GM21723 (cell line): ENCODE results near the gene SPON2.
A peak's percentile ranks its signal among the peaks of the same experiment; 100 is the strongest.

Experiments
- ATAC-seq: cut with Tn5 transposase; IDR thresholded peaks from one replicate; pipeline ENCODE4 v1.9.1; 2021; ENCODE audit warnings: mild to moderate bottlenecking, moderate library complexity; ENCODE audit not compliant: unreplicated experiment

SPON2 gene

DNA sequence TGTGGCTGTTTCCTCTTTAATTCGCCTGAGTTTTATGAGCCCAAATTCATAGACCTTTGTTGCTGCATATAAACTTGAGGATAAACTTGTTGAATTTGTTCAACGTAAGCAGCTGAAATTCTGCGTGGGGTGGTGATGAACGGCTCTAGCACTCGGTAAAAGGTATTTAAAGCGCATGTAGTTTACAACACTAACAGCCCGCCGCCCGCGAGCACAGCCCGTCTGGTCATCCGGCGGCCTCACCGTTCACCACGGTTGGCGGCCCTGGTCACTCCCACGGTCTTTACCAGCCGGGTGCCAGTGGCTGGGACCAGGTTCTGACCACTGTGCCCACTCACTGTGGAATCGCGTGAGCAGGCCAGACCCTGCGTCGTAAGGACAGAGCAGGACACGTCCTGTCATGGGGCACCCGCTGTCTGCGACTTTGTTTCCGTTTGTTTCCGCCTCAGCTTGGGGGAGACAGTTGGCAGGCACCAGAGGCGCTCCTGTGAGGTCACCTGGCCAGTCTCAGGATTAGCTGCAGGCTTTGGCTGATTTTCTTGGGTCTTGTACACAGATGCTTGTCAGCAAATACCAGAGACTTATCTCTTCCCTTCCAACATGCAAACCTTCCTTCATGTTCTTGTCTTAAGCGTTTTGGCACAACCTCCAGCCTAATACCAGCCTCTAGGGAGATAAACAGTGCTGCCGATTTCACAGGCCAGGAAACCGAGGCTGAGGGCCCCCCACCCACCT lies 36.8 kb upstream of the SPON2 start:
- no peak for ATAC-seq

DNA sequence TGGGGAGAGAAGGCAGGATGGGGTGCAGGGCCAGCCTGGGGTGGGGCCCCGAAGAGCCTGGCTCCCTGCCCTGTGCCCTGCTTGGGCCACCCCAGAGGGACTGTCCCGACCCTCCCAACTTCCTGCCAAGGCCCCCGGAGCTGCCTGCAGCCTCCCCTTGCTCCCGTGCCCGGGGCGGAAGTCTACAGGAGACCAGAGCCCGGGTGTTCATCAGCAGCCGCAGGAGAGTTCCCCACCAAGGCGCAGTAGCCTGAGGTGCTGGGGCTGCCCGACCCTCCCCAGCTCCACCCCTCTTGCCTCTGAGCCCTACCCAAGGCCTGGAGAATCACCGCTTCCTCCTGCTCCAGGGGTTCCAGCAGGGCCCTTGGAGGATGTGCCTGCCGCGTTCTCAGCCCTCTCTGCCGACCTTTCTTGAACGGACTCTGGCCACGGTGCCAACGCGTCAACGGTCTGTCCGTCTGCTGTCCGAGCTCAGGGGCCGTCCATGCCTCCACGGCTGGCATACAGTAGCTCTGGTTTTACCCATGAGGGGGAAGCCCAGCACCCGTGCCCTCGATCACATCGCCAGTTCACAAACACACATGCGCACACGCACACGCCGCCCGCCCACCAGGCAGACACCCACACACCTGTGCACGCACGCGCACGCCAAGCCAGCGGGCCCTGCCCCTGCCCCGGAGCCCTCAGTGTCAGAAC lies 36.0 kb upstream of the SPON2 start:
- no peak for ATAC-seq

DNA sequence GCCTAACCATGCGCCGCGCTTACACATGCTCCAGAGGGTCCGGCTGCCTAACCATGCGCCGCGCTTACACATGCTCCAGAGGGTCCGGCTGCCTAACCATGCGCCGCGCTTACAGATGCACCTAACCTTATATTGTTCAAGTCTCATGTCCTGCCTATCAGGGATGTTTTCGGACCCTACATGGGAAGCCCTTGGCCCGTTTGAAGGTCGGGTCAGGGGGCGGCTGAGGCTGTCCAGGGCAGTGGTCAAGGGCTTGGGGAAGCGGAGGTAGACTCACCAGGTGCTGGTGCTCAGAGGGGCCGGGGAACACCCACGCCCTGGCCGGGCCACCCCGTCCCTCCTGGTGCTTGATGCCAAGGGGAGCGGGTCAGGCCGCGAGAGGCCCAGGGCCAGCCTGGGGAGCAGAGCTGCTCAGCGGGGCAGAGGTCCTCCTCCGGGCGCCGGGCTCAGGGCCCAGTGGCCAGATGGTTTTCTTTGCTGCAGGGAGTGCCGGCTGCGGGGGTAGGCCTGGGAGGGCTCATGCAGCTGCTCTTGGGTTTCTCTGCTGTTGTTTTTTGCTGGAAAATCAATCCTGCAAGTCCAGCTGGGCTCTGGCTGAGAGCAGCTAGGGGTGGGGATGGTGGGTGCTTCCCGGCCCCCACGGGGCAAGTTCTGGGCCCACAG lies 35.4 kb upstream of the SPON2 start:
- no peak for ATAC-seq

DNA sequence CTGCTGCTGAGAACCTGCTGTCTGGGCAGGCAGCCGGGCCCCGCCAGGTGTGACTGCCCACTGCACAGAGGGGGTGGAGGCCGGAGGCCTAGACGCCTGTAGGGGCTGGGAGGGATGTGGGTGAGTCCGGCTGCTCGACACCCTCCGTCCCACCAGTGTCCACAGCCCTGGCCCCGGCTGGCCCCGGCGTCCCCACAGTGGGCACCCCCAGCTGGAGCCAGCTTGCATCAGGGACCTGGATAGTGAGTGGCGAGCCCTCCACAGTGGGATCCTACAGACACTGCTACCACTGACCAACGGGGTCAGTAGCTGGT lies 34.7 kb upstream of the SPON2 start:
- no peak for ATAC-seq

DNA sequence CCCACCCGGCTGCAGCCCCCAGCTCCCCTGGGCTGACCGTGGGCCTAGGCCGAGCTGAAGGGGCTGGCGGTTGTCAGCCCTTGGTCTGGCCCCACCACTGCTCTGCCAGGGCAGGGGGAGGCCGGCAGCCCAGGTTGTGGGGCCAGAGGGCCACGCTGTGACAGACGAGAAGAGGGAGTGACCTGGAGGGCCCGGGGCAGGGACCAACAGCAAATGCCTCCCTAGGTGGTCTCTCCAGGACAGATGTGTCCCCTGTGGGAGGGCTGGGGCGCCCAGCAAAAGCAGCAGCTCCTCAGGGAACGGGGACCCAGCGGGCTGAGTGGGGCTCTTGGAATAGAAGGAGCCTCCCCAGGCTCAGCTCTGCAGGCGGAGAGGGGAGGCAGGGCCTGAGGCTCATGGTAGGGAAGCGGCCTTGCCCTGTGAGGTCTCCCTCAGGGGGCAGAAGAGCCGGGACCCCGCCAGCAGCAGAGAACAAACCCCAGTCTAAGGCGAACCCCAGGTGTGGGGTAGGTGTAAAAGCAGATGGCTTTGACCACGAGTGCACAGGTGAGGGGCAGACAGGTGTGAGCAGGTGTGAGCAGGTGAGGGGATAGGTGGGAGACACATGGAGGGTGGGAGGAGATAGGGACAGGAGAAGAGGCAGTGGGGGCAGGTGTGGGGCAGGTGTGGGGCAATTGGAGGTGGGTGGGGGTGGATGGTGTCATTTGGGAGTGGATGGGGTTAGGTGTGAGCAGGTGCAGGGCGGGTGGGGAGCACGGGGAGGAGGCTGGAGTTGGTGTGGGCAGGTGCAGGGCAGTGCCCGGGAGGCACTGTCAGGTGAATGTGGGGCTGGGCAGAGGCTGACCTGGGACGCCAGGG lies 34.1 kb upstream of the SPON2 start:
- ATAC-seq, result no peak

DNA sequence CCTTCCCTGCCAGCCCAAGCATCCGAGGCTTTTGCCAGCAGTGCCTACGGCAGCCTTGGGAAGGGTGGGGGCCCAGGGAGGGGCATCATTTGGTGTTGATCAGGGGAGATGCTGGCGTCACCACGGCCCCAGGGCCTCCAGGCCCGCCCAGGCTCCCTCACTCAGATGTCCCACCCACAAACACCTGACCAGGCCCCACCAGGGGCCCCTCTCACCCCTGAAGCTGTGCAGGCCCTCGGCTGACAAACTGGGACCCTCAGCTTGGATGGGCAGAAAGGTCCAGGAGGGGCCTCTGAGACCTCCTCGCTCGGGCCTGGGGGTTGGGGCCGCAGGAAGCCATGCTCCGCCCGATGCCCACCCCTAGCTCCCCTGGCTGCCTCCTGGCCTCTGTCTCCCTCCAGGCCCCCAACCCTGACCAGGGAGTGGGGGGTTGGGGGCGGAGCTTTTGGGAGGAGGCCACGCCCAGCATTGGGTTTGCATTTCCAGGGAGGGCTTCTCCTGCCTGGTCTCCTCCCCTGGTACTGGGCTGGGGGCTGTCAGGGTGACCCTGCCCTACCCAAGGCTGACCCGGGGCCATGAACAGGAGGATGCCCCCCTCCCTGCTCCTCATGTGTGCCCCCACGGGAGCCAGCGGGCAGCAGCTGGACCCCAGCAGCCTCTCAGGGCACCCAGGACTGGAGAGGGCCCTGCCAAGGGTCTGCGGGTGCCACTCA lies 33.4 kb upstream of the SPON2 start:
- ATAC-seq, result no peak

DNA sequence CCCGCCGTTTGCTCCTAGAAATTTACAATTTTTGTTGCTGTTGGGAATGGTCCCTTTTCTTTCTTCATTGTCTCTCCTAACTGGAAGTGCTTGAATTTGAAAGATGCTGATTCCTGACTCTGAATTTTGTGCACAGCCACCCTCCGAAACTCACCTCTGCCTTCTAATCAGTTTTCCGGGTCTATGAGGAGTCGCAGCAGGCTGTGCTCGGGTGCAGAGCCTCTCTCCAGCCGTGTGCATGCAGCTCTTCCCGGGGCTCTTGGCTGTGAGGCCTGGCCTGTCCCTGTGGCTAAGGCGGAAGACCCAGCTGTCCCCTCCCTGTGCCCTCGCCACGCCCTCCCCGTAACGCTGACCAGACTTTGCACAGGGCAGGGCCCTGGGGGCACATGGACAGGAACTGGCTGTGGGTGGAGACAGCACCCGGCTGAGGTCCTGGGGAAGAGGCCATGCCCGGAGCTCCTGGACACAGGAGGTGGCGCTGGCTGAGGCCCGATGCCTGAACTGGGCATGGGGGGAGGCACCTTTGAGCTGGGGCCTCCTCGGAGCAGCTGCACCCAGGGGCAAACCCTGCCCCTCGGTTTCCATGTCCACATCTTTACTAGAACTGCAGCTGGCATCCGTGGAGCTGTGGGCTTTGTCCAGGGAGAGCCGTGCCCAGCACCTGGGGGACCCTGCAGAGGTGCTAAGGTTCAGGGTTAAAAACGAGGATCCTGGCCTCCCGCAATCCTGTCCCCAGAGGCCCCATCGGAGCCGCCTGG lies 32.6 kb upstream of the SPON2 start:
- no peak for ATAC-seq

DNA sequence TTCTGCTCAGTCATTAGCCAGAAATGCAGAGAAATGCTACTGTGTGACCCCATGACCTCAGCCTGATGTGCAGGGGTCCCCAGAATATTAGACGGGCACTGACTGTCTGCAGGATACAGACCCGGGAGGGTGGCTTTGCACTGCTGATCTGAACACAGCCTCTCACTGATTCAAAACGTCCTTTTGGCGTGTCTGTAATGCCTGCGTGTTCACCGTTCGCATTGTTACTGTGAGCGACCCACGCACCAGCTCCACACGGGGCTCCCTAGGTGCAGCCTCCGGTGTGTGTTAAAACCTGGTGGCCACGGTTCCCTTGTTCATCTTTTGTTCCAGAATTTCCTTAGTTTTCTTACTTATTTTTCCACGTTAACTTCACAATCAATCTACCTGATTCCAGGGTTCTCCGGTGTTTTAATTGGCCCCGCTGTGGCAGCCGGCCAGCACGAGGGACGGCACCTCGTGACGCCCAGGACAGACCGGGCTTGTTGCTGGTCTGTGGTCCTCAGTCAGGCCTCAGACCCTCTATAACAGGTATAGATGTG lies 32.0 kb upstream of the SPON2 start:
- ATAC-seq, result no peak

DNA sequence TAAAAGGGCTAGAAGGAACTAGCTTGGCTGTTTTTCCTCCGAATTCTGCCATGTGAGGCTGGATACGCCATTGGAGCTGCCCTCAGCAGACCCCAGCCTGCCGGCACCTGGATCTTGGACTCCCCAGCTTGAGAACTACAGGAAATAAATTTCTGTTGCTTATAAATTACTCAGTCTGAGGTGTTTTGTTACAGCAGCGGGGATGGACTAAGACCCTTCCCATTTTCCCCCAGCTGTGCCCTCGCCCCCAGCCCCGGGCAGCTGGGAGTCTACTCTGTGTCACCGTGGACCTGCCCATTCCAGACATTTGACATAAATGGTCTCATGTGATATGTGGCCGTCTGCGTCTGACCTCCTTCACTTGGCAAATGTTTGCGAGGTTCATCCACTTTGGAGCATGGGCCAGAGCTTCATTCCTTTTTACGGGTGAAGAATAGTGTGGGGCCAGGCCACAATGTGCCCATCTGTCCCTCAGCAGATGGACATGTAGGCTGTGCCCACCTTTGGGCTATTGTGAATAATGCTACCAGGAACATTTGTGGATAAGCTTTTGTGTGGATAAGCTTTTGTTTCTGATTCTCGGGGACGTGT lies 30.7 kb upstream of the SPON2 start:
- ATAC-seq, result no peak

DNA sequence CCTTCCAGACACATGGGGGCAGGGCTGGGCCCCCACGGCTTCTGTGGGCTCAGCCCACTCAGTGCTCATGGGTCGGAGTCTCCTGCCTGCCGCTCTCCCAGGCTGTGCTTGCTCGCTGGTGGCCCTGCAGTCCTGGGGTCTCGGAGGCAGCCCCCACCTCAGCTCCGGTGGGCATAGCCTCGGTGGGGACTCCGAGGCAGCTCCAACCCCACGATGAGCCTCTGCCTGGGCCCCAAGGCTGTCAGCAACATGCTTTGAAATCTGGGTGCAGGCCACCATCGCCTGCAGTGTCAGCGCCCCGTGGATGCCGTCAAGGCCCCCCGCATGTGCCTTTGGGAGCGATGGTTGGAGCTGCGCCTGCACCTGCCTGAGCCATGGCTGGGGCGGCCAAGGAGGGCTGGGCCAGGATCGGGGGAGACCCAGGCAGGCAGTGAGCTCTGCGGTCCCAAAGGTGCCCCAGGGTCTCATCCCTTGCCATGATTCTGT lies 30.2 kb upstream of the SPON2 start:
- ATAC-seq, result no peak

DNA sequence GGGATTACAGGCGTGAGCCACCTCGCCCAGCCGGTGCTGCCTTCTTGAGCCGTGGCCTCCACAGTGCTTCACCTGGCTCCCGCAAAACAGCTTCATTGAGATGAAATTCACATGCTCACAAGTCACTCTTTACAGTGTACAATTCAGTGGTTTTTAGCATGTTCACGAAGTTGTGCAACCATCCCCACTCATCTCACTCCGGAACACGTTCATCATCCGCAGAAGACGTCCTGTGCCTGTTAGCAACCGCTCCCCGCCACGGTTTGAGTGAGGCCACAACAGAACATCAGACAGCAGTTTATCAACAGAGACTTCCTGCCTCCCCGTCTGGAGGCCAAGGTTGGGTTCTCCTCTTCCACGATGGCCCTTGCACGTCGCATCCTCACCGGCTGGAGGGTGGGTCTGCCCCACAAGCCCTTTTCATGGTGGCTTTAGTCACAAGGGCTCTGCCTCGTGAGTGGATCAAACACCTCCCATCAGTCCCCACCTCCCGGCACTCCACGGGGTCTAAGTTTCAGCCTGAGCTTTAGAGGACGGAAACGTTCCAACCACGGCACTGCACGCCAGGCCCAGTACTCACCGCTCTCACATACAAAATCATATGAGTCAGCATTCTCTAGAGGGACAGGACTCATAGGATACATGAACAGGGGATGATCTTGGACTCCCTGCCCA lies 29.6 kb upstream of the SPON2 start:
- ATAC-seq, result peak; percentile 31

- ATAC-seq, result peak; percentile 16
These were observed 28.1 kb upstream of the SPON2 start for GRCh38 chr4:1200425-1201035.

DNA sequence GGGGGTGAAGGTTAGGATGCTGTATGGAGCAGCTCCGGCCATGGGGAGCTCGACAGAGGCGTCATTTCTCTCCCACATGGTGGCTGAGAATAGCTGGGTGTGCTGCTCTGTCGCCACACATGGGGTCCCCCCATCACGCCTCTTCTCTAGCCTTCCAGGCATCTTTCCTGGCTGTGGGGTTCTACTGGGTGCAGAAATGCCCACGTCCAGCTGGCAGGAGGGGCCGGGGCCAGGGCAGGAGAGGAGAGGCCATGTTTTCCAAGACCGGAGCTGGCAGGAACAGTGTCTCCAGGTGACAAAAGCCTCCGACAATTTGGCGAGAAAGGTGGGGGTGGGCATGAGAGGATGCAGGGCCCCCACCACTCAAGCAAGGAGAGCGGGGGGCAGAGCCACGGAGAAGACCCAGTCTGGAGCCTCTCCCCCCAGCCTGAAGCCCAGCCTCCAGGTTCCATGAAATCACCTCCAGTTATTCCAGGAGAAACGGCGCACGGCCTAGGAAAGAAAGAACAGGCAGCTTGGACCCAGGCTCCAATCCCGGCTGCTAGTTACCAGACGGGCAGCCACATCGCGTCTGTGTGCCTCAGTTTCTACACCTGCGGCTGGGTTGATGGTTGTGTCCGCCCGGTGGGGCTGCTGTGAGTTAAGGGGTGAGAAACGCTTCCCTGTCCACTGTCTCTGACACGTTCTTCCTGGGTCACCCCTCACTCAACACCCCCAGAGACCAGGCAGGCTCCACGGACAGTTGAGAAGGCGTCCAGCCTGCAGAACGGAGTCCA lies 27.4 kb upstream of the SPON2 start:
- ATAC-seq, result no peak

DNA sequence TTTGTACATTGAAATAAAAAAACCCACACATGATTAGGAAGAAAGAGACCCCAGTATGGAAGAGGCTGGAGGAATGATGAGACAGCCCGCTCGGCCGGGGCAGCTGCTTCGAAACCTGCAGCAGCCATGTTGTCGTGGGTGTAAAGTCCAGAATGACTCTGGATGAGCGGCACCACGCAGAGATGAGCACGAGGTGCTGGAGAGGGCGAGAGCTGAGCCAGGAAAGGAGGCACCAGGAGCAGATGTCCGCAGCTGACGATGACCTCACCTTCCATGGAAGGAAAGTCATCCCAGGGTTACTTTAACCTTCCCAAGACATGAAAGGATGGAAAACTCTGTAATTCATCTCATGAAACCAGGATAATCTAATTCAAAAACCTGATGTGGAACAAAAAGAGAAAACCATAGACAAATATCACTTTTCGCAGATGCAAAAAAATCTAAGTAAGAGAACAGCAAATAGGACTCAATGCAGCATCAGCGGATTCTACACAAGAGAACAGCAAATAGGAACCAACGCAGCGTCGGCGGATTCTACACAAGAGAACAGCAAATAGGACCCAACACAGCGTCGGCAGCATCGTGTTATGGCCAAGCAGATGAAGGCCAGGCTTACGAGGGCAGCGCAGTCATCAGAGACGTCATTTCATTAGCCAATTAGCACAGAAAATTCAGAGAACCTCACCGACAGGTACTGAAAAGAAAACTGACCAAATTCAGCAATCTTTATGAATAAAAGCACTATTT lies 25.9 kb upstream of the SPON2 start:
- ATAC-seq, result no peak

GRCh38 chr4:1196421-1197183 lies 24.2 kb upstream of the SPON2 start:
- ATAC-seq, result no peak

- no peak for ATAC-seq
These were observed 23.6 kb upstream of the SPON2 start for GRCh38 chr4:1195891-1196401.
